HEK293T (cell line): Measurements from ENCODE around the gene MAU2.
"Not testable (repeated sequence)": the region's sequence is repeated elsewhere in the genome, so short reads cannot be mapped to it uniquely, and the experiment has no call there.

ENCODE experiments used
- CTCF ChIA-PET: fragments of 350-600 bp; formaldehyde crosslinking; extraction: SDS; loops from one replicate; lab custom pipeline; 2021; ENCODE audit warnings: antibody characterized with exemption, inconsistent platforms; lab: Yijun Ruan, JAX
- POLR2A ChIA-PET: fragments of 350-600 bp; formaldehyde crosslinking; extraction: SDS; loops from one replicate; lab custom pipeline; 2020; ENCODE audit warnings: antibody characterized with exemption, inconsistent platforms; lab: Yijun Ruan, JAX
- DNase-seq: peaks from one replicate; pipeline ENCODE4 v3.0.0; 2012; ENCODE audit warnings: mixed read lengths; ENCODE audit errors: extremely low spot score
- ARNT ChIP-seq: fragments of 450-650 bp; IDR thresholded peaks from 2 replicates; pipeline ENCODE4 v1.6.1; 2017; ENCODE audit warnings: mild to moderate bottlenecking
- BHLHE40 ChIP-seq: fragments of 450-650 bp; IDR thresholded peaks from 2 replicates; pipeline ENCODE4 v1.6.1; 2016; ENCODE audit warnings: mild to moderate bottlenecking, moderate library complexity, borderline replicate concordance
- CTBP1 ChIP-seq: fragments of 450-650 bp; IDR thresholded peaks from 2 replicates; pipeline ENCODE4 v1.6.1; 2016; ENCODE audit warnings: borderline replicate concordance
- ELF4 ChIP-seq: fragments of 450-650 bp; IDR thresholded peaks from 2 replicates; pipeline ENCODE4 v1.6.1; 2017; ENCODE audit warnings: antibody characterized with exemption
- FOXA1 ChIP-seq: fragments of 450-650 bp; IDR thresholded peaks from 2 replicates; pipeline ENCODE4 v1.6.1; 2016; ENCODE audit warnings: mild to moderate bottlenecking
- FOXK2 ChIP-seq: fragments of 450-650 bp; IDR thresholded peaks from 2 replicates; pipeline ENCODE4 v1.6.1; 2016; ENCODE audit warnings: mild to moderate bottlenecking
- FOXM1 ChIP-seq: fragments of 450-650 bp; IDR thresholded peaks from 2 replicates; pipeline ENCODE4 v1.6.1; 2017; ENCODE audit warnings: mild to moderate bottlenecking, borderline replicate concordance
- HDGF ChIP-seq: fragments of 450-650 bp; IDR thresholded peaks from 2 replicates; pipeline ENCODE4 v1.6.1; 2017; ENCODE audit warnings: antibody characterized with exemption, borderline replicate concordance
- L3MBTL2 ChIP-seq: fragments of 450-650 bp; conservative IDR thresholded peaks from 2 replicates; pipeline ENCODE4 v1.6.1; 2016; ENCODE audit warnings: mild to moderate bottlenecking
- LEF1 ChIP-seq: fragments of 450-650 bp; IDR thresholded peaks from 2 replicates; pipeline ENCODE4 v1.6.1; 2017; ENCODE audit warnings: mild to moderate bottlenecking, borderline replicate concordance
- NFRKB ChIP-seq: fragments of 450-650 bp; IDR thresholded peaks from 2 replicates; pipeline ENCODE4 v1.6.1; 2016; ENCODE audit warnings: mild to moderate bottlenecking, moderate library complexity
- SP1 ChIP-seq: fragments of 450-650 bp; IDR thresholded peaks from 2 replicates; pipeline ENCODE4 v1.6.1; 2017
- SUZ12 ChIP-seq: fragments of 450-650 bp; IDR thresholded peaks from 2 replicates; pipeline ENCODE4 v1.6.1; 2016; ENCODE audit warnings: mild to moderate bottlenecking
- TARDBP ChIP-seq: fragments of 450-650 bp; IDR thresholded peaks from 2 replicates; pipeline ENCODE4 v1.6.1; 2016
- ZNF384 ChIP-seq: fragments of 450-650 bp; IDR thresholded peaks from 2 replicates; pipeline ENCODE4 v1.6.1; 2016
- TF ChIP-seq, protein P1 (sequence below): fragments of 450-650 bp; IDR thresholded peaks from 2 replicates; pipeline ENCODE4 v1.6.1; 2016

Gene MAU2

GRCh38 chr19:19366434-19367396 lies 46.1 kb downstream of the MAU2 start:
- TF ChIP-seq FOXK2 = no peak
- peak; percentile 21; the same call in 1 of the 2 replicates for TF ChIP-seq CTBP1
- TF ChIP-seq ELF4 = peak; percentile 55; the same call in 1 of the 2 replicates
- DNase-seq = peak; percentile 80
- ChIA-PET POLR2A (interaction anchor here (0.6 to 4.4 kb wide), 3 partner anchors 16 to 39 kb away, joined by 3 to 21 read pairs (median 3); partner anchors contain the start of gene GATAD2A), CTCF (interaction anchor here (0.7 to 1.9 kb wide), 5 partner anchors 8 to 153 kb away, joined by 3 to 9 read pairs (median 5); no protein-coding TSS in a partner anchor)

- POLR2A ChIA-PET = no interaction called here
- DNase-seq = no peak
- CTCF ChIA-PET = interaction anchor here (0.6 kb wide), 1 partner anchor 13 kb away, joined by 3 read pairs; no protein-coding TSS in a partner anchor
- TF ChIP-seq SUZ12 (no peak), LEF1 (no peak), CTBP1 (no peak), FOXM1 (no peak), SP1 (no peak), ARNT (no peak), FOXK2 (no peak), BHLHE40 (no peak), TARDBP (no peak), L3MBTL2 (no peak), ELF4 (no peak), ZNF384 (no peak), NFRKB (no peak), FOXA1 (no peak), HDGF (no peak)
- TF ChIP-seq, protein P1, sequence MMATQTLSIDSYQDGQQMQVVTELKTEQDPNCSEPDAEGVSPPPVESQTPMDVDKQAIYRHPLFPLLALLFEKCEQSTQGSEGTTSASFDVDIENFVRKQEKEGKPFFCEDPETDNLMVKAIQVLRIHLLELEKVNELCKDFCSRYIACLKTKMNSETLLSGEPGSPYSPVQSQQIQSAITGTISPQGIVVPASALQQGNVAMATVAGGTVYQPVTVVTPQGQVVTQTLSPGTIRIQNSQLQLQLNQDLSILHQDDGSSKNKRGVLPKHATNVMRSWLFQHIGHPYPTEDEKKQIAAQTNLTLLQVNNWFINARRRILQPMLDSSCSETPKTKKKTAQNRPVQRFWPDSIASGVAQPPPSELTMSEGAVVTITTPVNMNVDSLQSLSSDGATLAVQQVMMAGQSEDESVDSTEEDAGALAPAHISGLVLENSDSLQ = no peak
These were observed 47.5 kb downstream of the MAU2 start for GRCh38 chr19:19368087-19368486.

DNA sequence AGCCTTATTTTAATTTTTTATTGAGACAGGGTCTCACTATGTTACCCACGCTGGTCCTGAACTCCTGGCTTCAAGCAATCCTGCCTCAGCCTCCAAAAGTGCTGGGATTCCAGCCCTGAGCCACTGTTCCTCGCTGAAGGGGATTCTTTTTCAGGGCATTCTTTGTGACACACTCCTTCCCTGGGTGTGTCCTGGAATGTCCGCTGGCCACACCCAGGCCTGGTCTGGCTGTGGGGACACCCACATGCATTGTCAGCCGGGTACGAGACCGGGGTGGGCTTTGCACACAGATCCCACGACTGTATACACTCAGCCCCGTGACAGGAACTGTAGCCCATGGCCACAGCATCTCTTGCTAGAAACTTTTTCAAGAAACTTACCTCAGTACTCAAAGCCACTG lies 50.4 kb downstream of the MAU2 start:
- TF ChIP-seq HDGF = no peak
- no peak for TF ChIP-seq L3MBTL2
- TF ChIP-seq FOXA1 = no peak
- TF ChIP-seq LEF1 = no peak
- no peak for TF ChIP-seq SUZ12
- TF ChIP-seq SP1 = no peak
- TF ChIP-seq FOXM1 = no peak
- no peak for TF ChIP-seq ZNF384
- TF ChIP-seq ARNT = no peak
- no peak for TF ChIP-seq BHLHE40
- TF ChIP-seq TARDBP = no peak
- TF ChIP-seq FOXK2 = no peak
- TF ChIP-seq NFRKB = no peak
- TF ChIP-seq, protein P1 = no peak
- no peak for TF ChIP-seq ELF4
- no peak for TF ChIP-seq CTBP1
- ChIA-PET POLR2A (no interaction called here), CTCF (no interaction called here)
- DNase-seq = no peak

DNA sequence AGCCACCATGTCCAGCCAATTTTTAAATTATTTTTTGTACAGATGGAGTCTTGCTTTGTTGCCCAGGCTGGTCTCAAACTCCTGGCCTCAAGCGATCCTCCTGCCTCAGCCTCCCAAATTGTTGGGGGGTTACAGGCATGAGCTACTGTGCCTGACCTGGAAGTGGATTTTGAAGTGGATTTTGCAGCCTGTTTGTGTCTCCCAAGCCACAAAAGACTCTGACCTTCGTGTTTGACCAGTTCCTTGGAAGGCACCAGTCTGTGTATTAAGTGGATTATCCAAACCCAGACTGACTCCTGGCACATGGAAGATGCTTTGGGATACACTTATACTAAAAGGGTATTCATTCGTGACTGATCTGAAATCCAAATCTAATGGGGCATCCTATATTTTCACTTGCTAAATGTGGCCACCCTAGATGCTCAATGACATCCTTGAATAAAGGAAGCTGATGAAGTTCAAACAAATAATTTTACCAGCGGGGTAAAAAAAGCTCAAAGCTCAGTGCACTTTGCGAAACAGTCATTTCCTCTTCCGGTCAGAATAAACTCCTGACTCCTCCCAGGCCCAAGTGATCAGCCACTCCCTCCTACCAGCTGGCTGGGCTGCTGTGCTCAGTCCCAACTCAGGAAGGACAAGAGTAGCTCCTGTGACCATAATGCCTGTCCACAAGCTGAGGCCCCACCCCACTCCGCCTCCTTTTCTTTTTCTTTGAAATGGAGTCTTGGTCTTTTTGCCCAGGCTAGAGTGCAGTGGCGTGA lies 52.2 kb downstream of the MAU2 start:
- ChIA-PET POLR2A (interaction anchor here (1.0 to 4.2 kb wide), 3 partner anchors 8 to 32 kb away, joined by 4 to 16 read pairs (median 5); partner anchors contain the start of gene GATAD2A), CTCF (interaction anchor here (1.2 kb wide), 1 partner anchor 180 kb away, joined by 3 read pairs; no protein-coding TSS in a partner anchor)
- DNase-seq = no peak
- no peak for TF ChIP-seq TARDBP
- TF ChIP-seq ELF4 = no peak
- no peak for TF ChIP-seq FOXK2

DNA sequence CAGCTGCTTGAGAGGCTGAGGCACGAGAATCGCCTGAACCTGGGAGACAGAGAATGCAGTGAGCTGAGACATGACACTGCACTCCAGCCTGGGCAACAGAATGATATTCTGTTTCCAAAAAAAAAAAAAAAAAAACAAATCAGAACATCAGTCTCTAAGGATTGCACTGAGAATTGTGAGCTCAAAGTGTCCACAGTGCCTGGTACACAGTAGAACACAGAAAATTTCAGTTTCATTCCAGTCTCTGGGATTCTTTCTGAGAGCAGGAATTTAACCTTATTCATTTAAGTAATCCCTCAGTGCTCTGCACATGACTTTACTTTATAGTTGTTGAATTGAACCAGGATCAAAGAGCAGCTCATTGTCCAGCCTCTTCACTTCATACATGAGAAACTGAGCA lies 58.9 kb downstream of the MAU2 start:
- ChIA-PET CTCF (interaction anchor here (0.6 kb wide), 2 partner anchors 14 to 23 kb away, joined by 3 to 4 read pairs; no protein-coding TSS in a partner anchor), POLR2A (no interaction called here)
- TF ChIP-seq, protein P1 = no peak
- TF ChIP-seq CTBP1 = no peak
- no peak for TF ChIP-seq SUZ12
- TF ChIP-seq ELF4 = no peak
- TF ChIP-seq L3MBTL2 = no peak
- TF ChIP-seq ARNT = no peak
- no peak for TF ChIP-seq FOXM1
- TF ChIP-seq TARDBP = no peak
- TF ChIP-seq SP1 = no peak
- no peak for TF ChIP-seq BHLHE40
- TF ChIP-seq NFRKB = no peak
- no peak for TF ChIP-seq HDGF
- TF ChIP-seq ZNF384 = no peak
- no peak for TF ChIP-seq LEF1
- TF ChIP-seq FOXK2 = no peak
- no peak for TF ChIP-seq FOXA1
- DNase-seq = no peak

GRCh38 chr19:19380316-19380715 lies 59.7 kb downstream of the MAU2 start:
- DNase-seq = not testable (repeated sequence)
- POLR2A ChIA-PET = interaction anchor here (2.0 kb wide), 1 partner anchor 25 kb away, joined by 5 read pairs; the partner anchor contains the start of gene GATAD2A
- CTCF ChIA-PET = interaction anchor here (0.6 kb wide), 1 partner anchor 12 kb away, joined by 3 read pairs; no protein-coding TSS in a partner anchor
